Large intestine (tissue), 3 donors: Measurements from ENCODE around the gene KIF1C. TPM values are rescaled to one million over a fixed set of nuclear protein-coding genes. Genes with fewer than 3 reads are reported as not detected.
"Not testable (repeated sequence)": the region's sequence is repeated elsewhere in the genome, so short reads cannot be mapped to it uniquely, and the experiment has no call there.

ENCODE experiments used
- DNase-seq, 2 donors: peaks; one replicate each; pipeline versions ENCODE4 v3.0.0 to v3.0.0-alpha.2; 2013
- H3K27ac ChIP-seq: one replicate; pipeline ENCODE4 v1.5.1; 2013; ENCODE audit warnings: low read length
- H3K27me3 ChIP-seq: 2 replicates; pipeline ENCODE4 v1.6.1; 2013; ENCODE audit warnings: low read length; ENCODE audit not compliant: control insufficient read depth, insufficient read depth
- H3K36me3 ChIP-seq: 2 replicates; pipeline ENCODE4 v1.6.1; 2013; ENCODE audit warnings: low read length; ENCODE audit not compliant: control insufficient read depth, insufficient read depth
- H3K4me1 ChIP-seq: one replicate; pipeline ENCODE4 v1.6.1; 2013; ENCODE audit warnings: low read length; ENCODE audit not compliant: control insufficient read depth, insufficient read depth
- H3K4me3 ChIP-seq: one replicate; pipeline ENCODE4 v1.5.1; 2013; ENCODE audit warnings: low read length
- H3K9me3 ChIP-seq: one replicate; pipeline ENCODE4 v1.6.1; 2013; ENCODE audit warnings: mild to moderate bottlenecking, low read depth, low read length, moderate library complexity; ENCODE audit not compliant: control insufficient read depth
- WGBS: methylation state at CpG from one replicate; pipeline ENCODE4 v1.1.5; 2013; ENCODE audit warnings: low lambda C conversion rate; ENCODE audit not compliant: insufficient coverage; 5-methylcytosine and 5-hydroxymethylcytosine counted together
- polyA plus RNA-seq: library from polyadenylated mRNA; unstranded; fragments of 120-200 nt; gene quantifications from one replicate; pipeline ENCODE4 v1.2.1, GENCODE V29; 2013

Gene KIF1C
- polyA plus RNA-seq, 1 donor = 69.2 TPM

- Histone ChIP-seq H3K4me1 (peaks cover 33% of the 10 kb centered on the region), H3K27ac (peak overlapping the region; percentile 88), H3K9me3 (no peaks in the 10 kb centered on the region), H3K36me3 (no peaks in the 10 kb centered on the region), H3K4me3 (no peak overlapping the region), H3K27me3 (no peaks in the 10 kb centered on the region)
- no CpG with 5 or more reads among the region's 5 CpGs for WGBS
- DNase-seq = peak; percentile 39 to 77
Observed at GRCh38 chr17:5044630-5045029, 46.9 kb downstream of the KIF1C start.

- no CpG with 5 or more reads among the region's 6 CpGs for whole genome bisulfite sequencing
- Histone ChIP-seq H3K27ac (peak overlapping the region; percentile 88), H3K27me3 (no peaks in the 10 kb centered on the region), H3K36me3 (no peaks in the 10 kb centered on the region), H3K4me3 (no peak overlapping the region), H3K4me1 (peaks cover 35% of the 10 kb centered on the region), H3K9me3 (no peaks in the 10 kb centered on the region)
- DNase-seq = peak; percentile 56 to 88
Observed at GRCh38 chr17:5045496-5045895, 47.7 kb downstream of the KIF1C start.

DNA sequence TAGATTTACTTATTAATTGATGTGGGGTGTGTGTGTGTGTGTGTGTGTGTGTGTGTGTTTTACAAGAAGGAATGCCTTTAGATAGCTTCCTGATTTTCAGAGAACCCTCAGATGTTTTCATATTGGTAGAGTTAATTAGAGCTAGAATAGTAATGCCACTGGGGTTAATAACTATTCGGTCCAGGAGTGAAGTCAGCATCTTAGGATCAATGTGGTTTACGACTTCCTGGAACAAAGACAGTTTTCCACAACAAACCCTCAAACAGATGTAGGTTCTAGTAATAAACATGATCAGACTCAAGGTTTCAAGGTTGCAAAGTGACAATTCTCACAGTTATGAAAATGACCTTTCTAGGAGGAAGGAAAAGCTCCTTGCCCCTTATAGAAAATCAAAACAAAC lies 49.7 kb downstream of the KIF1C start:
- Histone ChIP-seq H3K4me3 (no peak overlapping the region), H3K9me3 (no peaks in the 10 kb centered on the region), H3K27ac (no peak overlapping the region), H3K36me3 (no peaks in the 10 kb centered on the region), H3K4me1 (peaks cover 29% of the 10 kb centered on the region), H3K27me3 (no peaks in the 10 kb centered on the region)
- DNase-seq = peak in 1 of 2 donors; percentile 47
- no CpG with 5 or more reads among the region's 2 CpGs for WGBS

DNA sequence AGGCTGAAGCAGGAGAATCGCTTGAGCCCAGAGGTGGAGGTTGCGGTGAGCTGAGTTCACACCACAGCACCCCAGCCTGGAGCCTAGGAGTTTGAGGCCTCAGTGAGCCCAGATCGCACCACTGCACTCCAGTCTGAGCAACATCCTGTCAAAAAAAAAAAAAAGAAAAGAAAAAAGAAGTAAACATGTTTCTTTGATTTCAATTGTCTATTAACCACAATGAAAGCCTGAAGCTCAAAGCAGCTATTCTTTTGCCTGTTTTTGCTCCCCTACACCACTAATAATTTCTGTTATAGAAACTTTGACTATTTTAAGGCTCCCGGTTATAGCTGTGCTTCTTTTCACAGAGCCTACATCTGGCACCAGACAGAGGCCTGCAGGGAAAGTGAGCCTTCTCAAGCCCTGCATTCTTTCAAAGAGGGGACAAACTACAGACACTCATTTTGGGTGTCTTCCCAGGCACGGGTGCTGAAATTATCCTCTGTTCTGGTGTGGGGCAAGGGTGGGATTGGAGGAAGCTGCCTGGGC lies 51.6 kb downstream of the KIF1C start:
- no peaks in the 10 kb centered on the region for H3K9me3 ChIP-seq
- no CpG with 5 or more reads among the region's 5 CpGs for WGBS

DNA sequence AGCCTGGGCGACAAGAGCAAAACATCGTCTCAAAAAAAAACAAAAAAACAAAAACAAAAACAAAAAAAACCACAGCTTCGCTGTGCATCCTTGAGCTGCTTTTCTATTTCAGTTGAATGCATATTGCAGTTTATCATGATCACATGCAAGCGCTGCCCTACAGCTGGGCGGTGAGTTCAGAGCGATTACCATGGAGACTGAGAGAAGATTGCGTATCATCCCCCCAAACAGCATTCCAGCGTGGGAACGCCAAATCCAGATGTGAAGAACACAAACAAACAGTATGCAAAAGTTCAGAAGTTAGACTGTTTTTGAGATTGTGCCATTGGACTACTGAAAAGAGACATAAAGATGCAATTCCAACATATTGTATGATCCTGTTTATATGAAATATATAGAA lies 52.5 kb downstream of the KIF1C start:
- Histone ChIP-seq H3K27ac (peak overlapping the region; percentile 50), H3K27me3 (no peaks in the 10 kb centered on the region), H3K36me3 (no peaks in the 10 kb centered on the region), H3K4me1 (peaks cover 11% of the 10 kb centered on the region), H3K4me3 (no peak overlapping the region), H3K9me3 (no peaks in the 10 kb centered on the region)
- 80% methylated on average over 1 of the region's 9 CpGs for WGBS
- DNase-seq = no peak

More for the DNA sequence above, 51.6 kb downstream of the KIF1C start:
- Histone ChIP-seq H3K36me3 (no peaks in the 10 kb centered on the region), H3K27me3 (no peaks in the 10 kb centered on the region), H3K4me3 (no peak overlapping the region), H3K4me1 (peaks cover 19% of the 10 kb centered on the region), H3K27ac (peak overlapping the region; percentile 50)
- DNase-seq = no peak

- Histone ChIP-seq H3K27ac (no peak overlapping the region), H3K9me3 (peaks cover 2% of the 10 kb centered on the region), H3K4me1 (no peaks in the 10 kb centered on the region), H3K27me3 (no peaks in the 10 kb centered on the region), H3K36me3 (no peaks in the 10 kb centered on the region), H3K4me3 (no peak overlapping the region)
- no CpG with 5 or more reads among the region's 10 CpGs for WGBS
- no peak for DNase-seq
Observed at GRCh38 chr17:5055543-5055942, 57.8 kb downstream of the KIF1C start.

- H3K9me3 ChIP-seq = no peaks in the 10 kb centered on the region
- no peaks in the 10 kb centered on the region for H3K36me3 ChIP-seq
- no peaks in the 10 kb centered on the region for H3K27me3 ChIP-seq
- H3K4me3 ChIP-seq = no peak overlapping the region
- no CpG with 5 or more reads among the region's 1 CpG for WGBS
- no peak overlapping the region for H3K27ac ChIP-seq
- no peak for DNase-seq
- no peaks in the 10 kb centered on the region for H3K4me1 ChIP-seq
Observed at GRCh38 chr17:5065227-5065744, 67.5 kb downstream of the KIF1C start.

DNA sequence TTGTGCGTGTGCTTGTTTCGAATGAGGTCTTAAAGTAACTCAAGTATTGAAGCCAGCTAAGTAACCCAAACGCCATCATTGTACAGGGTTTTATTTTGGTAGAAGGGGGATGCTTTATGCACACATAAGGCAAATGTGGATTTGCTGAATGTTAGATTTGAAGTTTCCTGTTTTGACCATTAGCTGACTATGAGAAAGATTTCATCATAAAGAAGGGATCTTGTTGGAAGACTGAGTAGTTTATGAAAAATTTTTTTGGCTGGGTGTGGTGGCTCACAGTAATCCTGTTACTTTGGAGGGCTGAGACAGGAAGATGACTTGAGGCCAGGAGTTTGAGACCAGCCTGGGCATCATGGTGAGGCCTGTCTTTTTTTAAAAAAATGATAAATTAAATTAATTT lies 70.5 kb downstream of the KIF1C start:
- Histone ChIP-seq H3K27me3 (no peaks in the 10 kb centered on the region), H3K4me1 (no peaks in the 10 kb centered on the region), H3K4me3 (no peak overlapping the region), H3K27ac (no peak overlapping the region), H3K36me3 (no peaks in the 10 kb centered on the region), H3K9me3 (no peaks in the 10 kb centered on the region)
- DNase-seq = no peak
- WGBS = no CpG with 5 or more reads among the region's 3 CpGs

GRCh38 chr17:5069724-5070123 lies 72.0 kb downstream of the KIF1C start:
- 100% methylated on average over 2 of the region's 4 CpGs for WGBS
- Histone ChIP-seq H3K27me3 (no peaks in the 10 kb centered on the region), H3K36me3 (no peaks in the 10 kb centered on the region), H3K4me3 (no peak overlapping the region), H3K4me1 (no peaks in the 10 kb centered on the region), H3K9me3 (no peaks in the 10 kb centered on the region), H3K27ac (no peak overlapping the region)
- DNase-seq = no peak

- not testable (repeated sequence) for H3K27ac ChIP-seq, H3K27me3 ChIP-seq, DNase-seq, H3K36me3 ChIP-seq, H3K4me3 ChIP-seq, H3K4me1 ChIP-seq, H3K9me3 ChIP-seq
- WGBS = 80% methylated on average over 1 of the region's 5 CpGs
Observed at GRCh38 chr17:5075472-5075871, 77.7 kb downstream of the KIF1C start.

DNA sequence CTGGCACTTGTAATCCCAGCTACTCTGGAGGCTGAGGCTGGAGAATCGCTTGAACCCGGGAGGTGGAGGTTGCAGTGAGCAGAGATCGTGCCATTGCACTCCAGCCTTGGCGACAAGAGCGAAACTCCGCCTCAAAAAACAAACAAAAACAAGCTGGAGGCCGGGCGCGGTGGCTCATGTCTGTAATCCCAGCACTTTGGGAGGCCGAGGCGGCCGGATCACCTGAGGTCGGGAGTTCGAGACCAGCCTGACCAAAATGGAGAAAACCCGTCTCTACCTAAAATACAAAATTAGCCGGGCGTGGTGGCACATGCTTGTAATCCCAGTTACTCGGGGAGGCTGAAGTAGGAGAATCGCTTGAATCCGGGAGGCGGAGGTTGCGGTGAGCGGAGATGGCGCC lies 79.5 kb downstream of the KIF1C start:
- WGBS = 100% methylated on average over 7 of the region's 24 CpGs
- not testable (repeated sequence) for DNase-seq, H3K27ac ChIP-seq, H3K27me3 ChIP-seq, H3K4me1 ChIP-seq, H3K36me3 ChIP-seq
- Histone ChIP-seq H3K9me3 (peaks cover 10% of the 10 kb centered on the region), H3K4me3 (peak overlapping the region; percentile 86)
